ENCODE data around the gene MYT1. TPM values are rescaled to one million over a fixed set of nuclear protein-coding genes. Genes with fewer than 3 reads are reported as not detected.

The MYT1 gene
- total RNA-seq, 1 donor from 2014 or later, result not detected

DNA sequence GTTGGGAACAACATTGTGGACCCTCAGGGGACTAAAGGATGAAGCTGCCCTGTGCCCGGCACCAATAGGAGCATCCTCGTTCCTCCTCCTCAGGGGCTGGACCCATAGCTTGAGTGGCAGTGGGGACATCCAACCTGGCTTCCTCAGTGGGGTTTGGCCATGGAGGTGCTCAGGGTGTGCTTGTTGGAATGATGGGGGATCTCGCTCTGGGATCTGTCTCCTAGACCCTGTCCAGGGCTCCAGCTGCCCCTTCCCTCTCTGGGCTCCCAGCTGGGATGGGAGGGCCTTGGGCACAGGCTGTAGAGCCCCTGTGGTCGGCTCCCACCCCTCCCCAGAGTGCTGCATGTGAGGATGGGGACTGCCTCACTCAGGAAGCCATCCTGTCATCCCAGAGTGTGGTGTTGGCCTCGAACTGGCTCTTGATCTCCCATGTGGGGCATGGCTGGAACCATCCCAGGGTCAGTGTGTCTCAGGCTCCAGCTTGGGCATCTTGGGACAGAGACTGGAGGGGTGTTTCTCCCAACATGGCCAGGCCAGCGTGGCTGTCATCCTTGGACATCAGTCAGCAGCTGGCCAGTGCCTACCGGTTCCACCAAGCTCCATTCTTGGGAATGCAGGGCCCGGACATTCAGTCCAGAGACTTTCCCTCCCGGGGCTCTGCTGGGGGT, 9.5 kb upstream of the MYT1 start:
- H3K27ac ChIP-seq (ENCODE audit: low read depth, low read length), result no peak overlapping the region
- H3K27me3 ChIP-seq (ENCODE audit: control insufficient read depth in 3 of 3, insufficient read depth in 3 of 3, low read length in 3 of 3), result peaks cover 27 to 52% (median 50%) of the 10 kb centered on the region in 3 donors
- H3K4me1 ChIP-seq (ENCODE audit: control insufficient read depth in 3 of 3, insufficient read depth in 3 of 3, low read length in 3 of 3), result no peaks in the 10 kb centered on the region
- peaks cover 0 to 1% (median 0%) of the 10 kb centered on the region in 3 donors for H3K9me3 ChIP-seq (ENCODE audit: control insufficient read depth in 3 of 3, low read length in 3 of 3)
- no peak overlapping the region for H3K4me3 ChIP-seq (ENCODE audit: low read length in 3 of 3)
- no peak overlapping the region for H3K9ac ChIP-seq (ENCODE audit: low read depth in 1 of 3, low read length in 3 of 3)
- no peaks in the 10 kb centered on the region for H3K36me3 ChIP-seq (ENCODE audit: control insufficient read depth in 3 of 3, insufficient read depth in 3 of 3, low read length in 3 of 3)

DNA sequence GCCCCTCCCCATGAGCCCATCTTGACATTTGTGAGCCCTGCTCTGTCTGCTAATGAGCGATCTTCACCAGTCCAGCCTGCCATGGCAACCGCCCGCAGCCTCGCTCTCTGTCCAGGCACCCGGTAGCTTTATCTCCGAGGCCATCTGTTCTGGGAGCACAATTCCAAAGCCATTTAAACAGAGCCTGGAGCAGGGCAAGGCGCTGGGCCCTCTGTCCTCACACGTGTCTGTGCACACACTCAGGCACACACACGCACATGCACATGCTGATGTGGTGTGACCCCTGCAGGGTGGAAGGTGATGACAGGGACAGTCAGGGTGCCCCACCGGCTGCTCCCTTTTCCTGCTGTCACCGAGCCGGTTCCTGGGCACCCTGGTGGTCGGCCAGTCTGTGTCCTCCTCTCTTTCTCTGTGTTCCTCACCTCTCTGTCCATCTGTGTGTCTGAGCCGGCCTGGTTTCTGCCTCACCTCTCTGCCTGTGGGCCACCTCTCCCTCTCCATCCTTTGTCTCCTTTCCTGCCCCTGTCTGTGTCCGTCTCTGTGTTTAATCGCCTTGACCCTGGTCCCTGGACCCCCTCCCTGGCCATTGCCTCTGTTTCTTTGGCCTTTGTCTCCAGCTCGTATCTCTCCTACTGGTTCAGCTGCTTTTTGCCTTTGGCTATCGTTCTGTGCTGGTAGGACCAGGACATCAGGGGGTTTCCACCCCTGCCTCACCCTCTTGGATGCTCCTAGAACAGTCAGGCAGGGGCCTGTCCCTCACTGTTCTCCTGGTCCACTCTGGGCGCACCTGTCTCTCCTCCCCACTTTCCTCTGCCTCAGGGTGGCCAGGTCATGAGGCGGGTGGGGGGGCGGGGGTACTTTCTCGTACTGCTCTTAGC, 8.8 kb upstream of the MYT1 start:
- Histone ChIP-seq H3K36me3 (ENCODE audit: control insufficient read depth in 3 of 3, insufficient read depth in 3 of 3, low read length in 3 of 3) (no peaks in the 10 kb centered on the region), H3K9me3 (ENCODE audit: control insufficient read depth in 3 of 3, low read length in 3 of 3) (no peaks in the 10 kb centered on the region), H3K4me3 (ENCODE audit: low read length in 3 of 3) (no peak overlapping the region), H3K27me3 (ENCODE audit: control insufficient read depth in 3 of 3, insufficient read depth in 3 of 3, low read length in 3 of 3) (peaks cover 34 to 60% (median 58%) of the 10 kb centered on the region in 3 donors), H3K4me1 (ENCODE audit: control insufficient read depth in 3 of 3, insufficient read depth in 3 of 3, low read length in 3 of 3) (no peaks in the 10 kb centered on the region), H3K9ac (ENCODE audit: low read depth in 1 of 3, low read length in 3 of 3) (no peak overlapping the region), H3K27ac (ENCODE audit: low read depth, low read length) (no peak overlapping the region)

- Histone ChIP-seq H3K9me3 (ENCODE audit: control insufficient read depth in 3 of 3, low read length in 3 of 3) (no peaks in the 10 kb centered on the region), H3K27ac (ENCODE audit: low read depth, low read length) (no peak overlapping the region), H3K27me3 (ENCODE audit: control insufficient read depth in 3 of 3, insufficient read depth in 3 of 3, low read length in 3 of 3) (peaks cover 42 to 68% (median 66%) of the 10 kb centered on the region in 3 donors), H3K4me3 (ENCODE audit: low read length in 3 of 3) (no peak overlapping the region), H3K36me3 (ENCODE audit: control insufficient read depth in 3 of 3, insufficient read depth in 3 of 3, low read length in 3 of 3) (no peaks in the 10 kb centered on the region), H3K9ac (ENCODE audit: low read depth in 1 of 3, low read length in 3 of 3) (no peak overlapping the region), H3K4me1 (ENCODE audit: control insufficient read depth in 3 of 3, insufficient read depth in 3 of 3, low read length in 3 of 3) (no peaks in the 10 kb centered on the region)
Observed at GRCh38 chr20:64156136-64156885, 7.9 kb upstream of the MYT1 start.

DNA sequence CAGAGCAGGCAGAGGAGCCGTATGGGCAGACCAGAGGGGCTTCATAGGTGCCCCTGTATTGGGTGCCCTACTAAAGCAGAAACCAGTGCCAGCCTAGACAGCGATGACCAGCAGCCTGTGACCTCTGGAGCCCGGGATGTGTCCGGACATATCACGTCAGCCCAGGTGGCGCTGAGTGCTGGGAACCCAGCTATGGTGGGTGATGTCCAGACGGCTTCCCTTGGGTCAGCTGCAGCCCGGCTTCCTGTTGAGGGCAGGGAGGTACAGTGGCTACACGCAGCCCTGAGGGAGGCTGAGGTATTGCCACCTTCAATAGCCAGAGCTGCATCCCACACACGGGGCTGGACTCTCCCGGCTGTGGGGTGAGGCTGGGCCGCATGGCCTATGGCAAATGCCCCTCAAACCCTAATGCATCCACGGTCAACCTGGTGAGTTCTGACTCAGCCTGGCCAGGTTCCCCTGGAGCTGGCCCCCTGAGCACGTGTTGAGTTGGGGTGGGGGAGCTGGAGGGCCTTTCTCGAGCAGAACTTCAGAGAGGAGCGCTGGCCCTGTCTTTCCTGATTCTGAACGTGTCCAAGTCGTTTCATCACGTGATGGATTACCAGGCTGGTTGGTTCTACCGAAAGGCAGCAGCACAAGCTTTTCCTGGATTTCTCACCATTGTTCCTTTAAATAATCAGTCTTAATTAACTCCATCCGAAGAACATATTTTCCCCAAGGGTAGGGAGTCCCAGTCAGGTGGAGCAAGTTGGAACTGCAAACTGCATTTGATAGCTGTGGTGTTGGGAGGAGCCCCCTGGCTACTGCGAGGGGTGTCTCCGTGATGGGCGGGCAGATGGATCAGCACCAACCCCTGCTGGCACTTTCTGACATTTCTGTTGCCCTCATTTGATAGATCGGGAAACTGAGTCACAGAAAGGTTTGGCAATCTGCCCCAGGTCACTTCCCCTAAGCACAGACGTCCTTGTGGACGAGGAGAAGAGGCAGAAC, 7.1 kb upstream of the MYT1 start:
- Histone ChIP-seq H3K9ac (ENCODE audit: low read depth in 1 of 3, low read length in 3 of 3) (no peak overlapping the region), H3K36me3 (ENCODE audit: control insufficient read depth in 3 of 3, insufficient read depth in 3 of 3, low read length in 3 of 3) (no peaks in the 10 kb centered on the region), H3K27ac (ENCODE audit: low read depth, low read length) (no peak overlapping the region), H3K27me3 (ENCODE audit: control insufficient read depth in 3 of 3, insufficient read depth in 3 of 3, low read length in 3 of 3) (peaks cover 50 to 73% (median 67%) of the 10 kb centered on the region in 3 donors), H3K4me1 (ENCODE audit: control insufficient read depth in 3 of 3, insufficient read depth in 3 of 3, low read length in 3 of 3) (no peaks in the 10 kb centered on the region), H3K9me3 (ENCODE audit: control insufficient read depth in 3 of 3, low read length in 3 of 3) (no peaks in the 10 kb centered on the region), H3K4me3 (ENCODE audit: low read length in 3 of 3) (no peak overlapping the region)

DNA sequence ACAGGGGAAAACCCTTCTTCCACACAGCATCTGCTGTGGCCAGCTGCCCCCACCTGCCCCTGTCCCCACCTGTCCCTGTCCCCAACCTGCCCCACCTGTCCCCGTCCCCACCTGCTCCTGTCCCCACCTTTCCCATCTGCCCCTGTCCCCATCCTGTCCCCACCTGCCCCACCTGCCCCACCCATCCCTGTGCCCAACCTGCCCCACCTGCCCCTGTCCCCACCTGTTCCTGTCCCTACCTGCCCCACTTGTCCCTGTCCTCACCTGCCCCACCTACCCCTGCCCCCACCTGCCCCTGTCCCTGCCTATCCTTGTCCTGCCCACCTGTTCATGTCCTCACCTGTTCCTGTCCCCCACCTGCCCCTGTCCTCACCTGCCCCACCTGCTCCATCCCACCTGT, 6.4 kb upstream of the MYT1 start:
- H3K27me3 ChIP-seq (ENCODE audit: control insufficient read depth in 3 of 3, insufficient read depth in 3 of 3, low read length in 3 of 3), result peaks cover 57 to 78% (median 65%) of the 10 kb centered on the region in 3 donors
- H3K4me1 ChIP-seq (ENCODE audit: control insufficient read depth in 3 of 3, insufficient read depth in 3 of 3, low read length in 3 of 3), result no peaks in the 10 kb centered on the region
- no peaks in the 10 kb centered on the region for H3K9me3 ChIP-seq (ENCODE audit: control insufficient read depth in 3 of 3, low read length in 3 of 3)
- no peak overlapping the region for H3K9ac ChIP-seq (ENCODE audit: low read depth in 1 of 3, low read length in 3 of 3)
- H3K4me3 ChIP-seq (ENCODE audit: low read length in 3 of 3), result no peak overlapping the region
- H3K27ac ChIP-seq (ENCODE audit: low read depth, low read length), result no peak overlapping the region
- H3K36me3 ChIP-seq (ENCODE audit: control insufficient read depth in 3 of 3, insufficient read depth in 3 of 3, low read length in 3 of 3), result no peaks in the 10 kb centered on the region

- Histone ChIP-seq H3K9me3 (ENCODE audit: control insufficient read depth in 3 of 3, low read length in 3 of 3) (no peaks in the 10 kb centered on the region), H3K9ac (ENCODE audit: low read depth in 1 of 3, low read length in 3 of 3) (no peak overlapping the region), H3K4me3 (ENCODE audit: low read length in 3 of 3) (no peak overlapping the region), H3K4me1 (ENCODE audit: control insufficient read depth in 3 of 3, insufficient read depth in 3 of 3, low read length in 3 of 3) (no peaks in the 10 kb centered on the region), H3K36me3 (ENCODE audit: control insufficient read depth in 3 of 3, insufficient read depth in 3 of 3, low read length in 3 of 3) (no peaks in the 10 kb centered on the region), H3K27ac (ENCODE audit: low read depth, low read length) (no peak overlapping the region), H3K27me3 (ENCODE audit: control insufficient read depth in 3 of 3, insufficient read depth in 3 of 3, low read length in 3 of 3) (peaks cover 64 to 77% (median 64%) of the 10 kb centered on the region in 3 donors)
Observed at GRCh38 chr20:64158346-64159285, 5.6 kb upstream of the MYT1 start.

DNA sequence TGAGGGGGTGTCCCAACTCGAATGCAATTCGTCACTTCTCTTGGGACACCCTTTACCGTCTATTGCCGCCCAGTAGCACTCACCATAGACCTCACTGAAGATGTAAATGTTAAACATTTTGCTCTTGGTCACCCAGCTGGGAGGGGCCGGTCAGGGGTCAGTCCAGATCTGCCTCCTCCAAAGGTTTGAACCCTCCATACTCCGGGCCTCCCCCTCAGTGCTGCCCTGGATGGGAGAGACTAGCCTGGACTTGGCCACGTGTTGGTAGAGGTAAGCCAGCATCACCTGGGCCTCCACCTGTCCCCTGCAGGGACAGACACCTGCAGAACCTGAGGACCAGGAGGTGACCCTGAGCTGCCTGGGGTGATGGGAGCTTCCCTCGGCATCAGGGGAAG, 5.0 kb upstream of the MYT1 start:
- H3K9ac ChIP-seq (ENCODE audit: low read depth in 1 of 3, low read length in 3 of 3), result no peak overlapping the region
- peaks cover 66 to 75% (median 71%) of the 10 kb centered on the region in 3 donors for H3K27me3 ChIP-seq (ENCODE audit: control insufficient read depth in 3 of 3, insufficient read depth in 3 of 3, low read length in 3 of 3)

DNA sequence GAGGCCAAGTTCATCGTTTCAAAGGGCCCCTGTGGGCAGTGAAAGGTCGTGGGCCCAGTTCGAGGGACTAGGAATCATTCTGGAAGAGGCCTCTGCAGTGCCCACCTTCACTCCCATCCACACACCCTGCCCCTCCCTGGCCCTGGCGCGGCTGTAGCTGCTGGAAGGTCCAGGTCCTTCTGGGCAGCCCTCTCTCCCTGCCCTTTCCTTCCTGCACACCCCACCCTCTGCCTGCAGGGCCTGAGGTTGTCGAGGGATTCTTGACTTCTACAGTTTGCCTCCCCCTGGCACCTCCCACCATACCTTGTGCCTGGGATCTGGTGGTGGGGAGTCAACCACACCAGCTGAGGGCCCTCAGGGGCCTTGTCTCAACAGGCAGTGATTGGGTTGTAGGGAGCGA, 4.5 kb upstream of the MYT1 start:
- H3K27ac ChIP-seq (ENCODE audit: low read depth, low read length), result no peak overlapping the region
- no peaks in the 10 kb centered on the region for H3K9me3 ChIP-seq (ENCODE audit: control insufficient read depth in 3 of 3, low read length in 3 of 3)
- H3K4me1 ChIP-seq (ENCODE audit: control insufficient read depth in 3 of 3, insufficient read depth in 3 of 3, low read length in 3 of 3), result no peaks in the 10 kb centered on the region
- H3K9ac ChIP-seq (ENCODE audit: low read depth in 1 of 3, low read length in 3 of 3), result no peak overlapping the region
- H3K4me3 ChIP-seq (ENCODE audit: low read length in 3 of 3), result no peak overlapping the region
- no peaks in the 10 kb centered on the region for H3K36me3 ChIP-seq (ENCODE audit: control insufficient read depth in 3 of 3, insufficient read depth in 3 of 3, low read length in 3 of 3)
- peaks cover 65 to 76% (median 71%) of the 10 kb centered on the region in 3 donors for H3K27me3 ChIP-seq (ENCODE audit: control insufficient read depth in 3 of 3, insufficient read depth in 3 of 3, low read length in 3 of 3)

More for the DNA sequence above, 5.0 kb upstream of the MYT1 start:
- Histone ChIP-seq H3K4me1 (ENCODE audit: control insufficient read depth in 3 of 3, insufficient read depth in 3 of 3, low read length in 3 of 3) (no peaks in the 10 kb centered on the region), H3K9me3 (ENCODE audit: control insufficient read depth in 3 of 3, low read length in 3 of 3) (no peaks in the 10 kb centered on the region), H3K27ac (ENCODE audit: low read depth, low read length) (no peak overlapping the region), H3K4me3 (ENCODE audit: low read length in 3 of 3) (no peak overlapping the region), H3K36me3 (ENCODE audit: control insufficient read depth in 3 of 3, insufficient read depth in 3 of 3, low read length in 3 of 3) (no peaks in the 10 kb centered on the region)
